Esophagus muscularis mucosa (tissue), 4 donors: Measurements from ENCODE around the gene RTL9.

ENCODE experiments used
- CTCF ChIP-seq, 3 experiments: fragments of 200-600 bp in 2 of 3; fragments of 450-650 bp in 1 of 3; sonication (generic) in 2 of 3; IDR thresholded peaks; one replicate each; pipeline ENCODE4 v1.5.1; 2017 to 2019; ENCODE audit warnings: antibody characterized with exemption in 3 of 3, mild to moderate bottlenecking in 2 of 3, moderate library complexity in 1 of 3
- EP300 ChIP-seq: sonication (generic); formaldehyde crosslinking; IDR thresholded peaks from one replicate; pipeline ENCODE4 v1.6.1; 2017; ENCODE audit warnings: antibody characterized with exemption
- POLR2A ChIP-seq: fragments of 450-650 bp; IDR thresholded peaks from one replicate; pipeline ENCODE4 v1.6.1; 2017; ENCODE audit warnings: antibody characterized with exemption, moderate library complexity, mild to moderate bottlenecking, low read depth
- POLR2AphosphoS5 ChIP-seq, 2 donors: sonication (generic); formaldehyde crosslinking; IDR thresholded peaks; one replicate each; pipeline ENCODE4 v1.6.1; 2017; ENCODE audit warnings: antibody characterized with exemption in 2 of 2

DNA sequence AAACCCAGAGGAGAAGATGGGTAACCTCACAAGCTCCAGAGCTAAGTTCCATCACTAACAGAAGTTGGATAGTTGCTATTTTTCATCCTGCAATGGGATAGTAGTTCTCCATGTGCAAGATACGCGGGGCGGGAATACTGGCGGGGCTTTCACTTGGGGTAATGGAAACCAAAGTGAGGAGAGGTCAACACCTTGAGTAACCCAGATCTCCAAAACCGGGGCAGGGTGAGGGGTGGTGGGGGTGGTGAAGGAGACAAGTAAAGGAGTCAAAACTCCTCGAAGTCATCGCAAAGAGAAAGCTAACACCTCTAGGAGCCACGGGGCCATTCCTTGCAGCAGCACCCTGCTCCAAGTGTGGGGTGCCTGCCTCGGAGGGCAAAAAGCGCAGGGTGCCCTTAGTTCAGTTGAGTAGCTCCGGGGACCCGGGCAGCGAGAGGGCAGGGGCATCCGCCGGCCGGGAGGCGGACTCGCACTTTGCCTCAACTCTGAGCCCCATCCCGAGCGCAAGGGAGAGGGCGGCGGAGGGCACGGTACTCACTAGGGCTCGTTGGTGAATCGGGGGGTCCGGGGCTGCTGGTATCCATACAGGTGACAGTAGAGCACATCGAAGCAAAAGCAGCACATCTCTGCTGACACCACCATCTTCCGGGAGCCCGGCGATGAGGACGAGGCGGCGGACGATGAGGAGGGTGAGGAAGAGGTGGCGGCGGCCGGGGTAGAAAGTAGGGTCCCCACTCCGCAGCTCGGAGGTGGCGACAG lies 41.4 kb upstream of the RTL9 start:
- TF ChIP-seq CTCF (IDR thresholded peaks at IDR 0.05): no peak
- no peak for TF ChIP-seq POLR2AphosphoS5 (IDR thresholded peaks at IDR 0.05)
- no peak for TF ChIP-seq POLR2A
- TF ChIP-seq EP300: no peak
